ENCODE data around the gene FZD7. TPM values are rescaled to one million over a fixed set of nuclear protein-coding genes. Genes with fewer than 3 reads are reported as not detected.

The FZD7 gene
- total RNA-seq, 1 experiment from 2014 or later, result 4.8 TPM

DNA sequence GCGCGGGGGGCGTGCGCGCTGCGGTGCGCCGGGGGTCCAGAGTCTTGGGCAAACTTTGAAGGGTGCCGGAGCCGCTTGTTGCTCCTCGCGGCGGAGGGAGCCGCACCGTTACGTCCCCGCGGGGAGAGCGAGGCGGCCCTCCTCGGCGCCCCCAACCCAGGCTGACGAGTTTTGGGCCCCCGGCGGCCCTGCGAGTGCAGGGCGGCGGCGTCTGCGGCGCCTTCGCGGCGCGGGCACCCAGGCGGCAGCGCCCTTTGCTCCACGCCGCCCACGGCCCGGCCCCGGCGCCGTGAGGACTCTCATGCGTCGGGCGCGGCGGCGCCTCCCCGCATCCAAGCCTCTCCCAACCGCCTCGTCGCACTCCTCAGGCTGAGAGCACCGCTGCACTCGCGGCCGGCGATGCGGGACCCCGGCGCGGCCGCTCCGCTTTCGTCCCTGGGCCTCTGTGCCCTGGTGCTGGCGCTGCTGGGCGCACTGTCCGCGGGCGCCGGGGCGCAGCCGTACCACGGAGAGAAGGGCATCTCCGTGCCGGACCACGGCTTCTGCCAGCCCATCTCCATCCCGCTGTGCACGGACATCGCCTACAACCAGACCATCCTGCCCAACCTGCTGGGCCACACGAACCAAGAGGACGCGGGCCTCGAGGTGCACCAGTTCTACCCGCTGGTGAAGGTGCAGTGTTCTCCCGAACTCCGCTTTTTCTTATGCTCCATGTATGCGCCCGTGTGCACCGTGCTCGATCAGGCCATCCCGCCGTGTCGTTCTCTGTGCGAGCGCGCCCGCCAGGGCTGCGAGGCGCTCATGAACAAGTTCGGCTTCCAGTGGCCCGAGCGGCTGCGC lies 814 bp downstream of the FZD7 start:
- Histone ChIP-seq H3F3A (ENCODE audit: low read length, unreplicated experiment) (no peaks in the 10 kb centered on the region), H3K9me3 (ENCODE audit: low read length) (no peaks in the 10 kb centered on the region), H3K27ac (ENCODE audit: low read length) (no peak overlapping the region), H3K9me2 (replicated peaks; ENCODE audit: low read length) (no peaks in the 10 kb centered on the region), H3K27me3 (ENCODE audit: low read length) (no peaks in the 10 kb centered on the region), H3K9ac (ENCODE audit: low read length) (peak overlapping the region; percentile 48; the same call in 1 of the 2 replicates), H3K4me1 (ENCODE audit: insufficient read depth, low read length) (peaks cover 26% of the 10 kb centered on the region), H3K36me3 (ENCODE audit: low read depth, low read length) (no peaks in the 10 kb centered on the region), H3K4me3 (ENCODE audit: low read length) (peak overlapping the region; percentile 77), H4K20me1 (ENCODE audit: low read length) (no peaks in the 10 kb centered on the region), H3K79me2 (ENCODE audit: low read length) (no peaks in the 10 kb centered on the region), H3K4me2 (ENCODE audit: low read length) (peak overlapping the region; percentile 99), H2AFZ (ENCODE audit: low read length) (peak overlapping the region; percentile 85)
- ChIA-PET CTCF (no interaction called here), POLR2A (ENCODE audit: unreplicated experiment) (interaction anchor here (0.6 kb wide), 1 partner anchor 141 kb away, joined by 3 read pairs; no protein-coding TSS in a partner anchor)
- no TSS peak for BruUV-seq (replicated peaks)
- ATAC-seq (peak; percentile 13), DNase-seq (peak; percentile 29)
- intact Hi-C loops (cut with micrococcal nuclease), result no loop called here
- TF ChIP-seq CTCF (conservative IDR thresholded peaks at IDR 0.05; ENCODE audit: low read depth, low read length) (no peak), EZH2 (IDR thresholded peaks at IDR 0.05; ENCODE audit: low read length, unreplicated experiment) (no peak), EZH2phosphoT487 (IDR thresholded peaks at IDR 0.05; ENCODE audit: borderline replicate concordance, low read length) (no peak)

- Histone ChIP-seq H3K27ac (ENCODE audit: low read length) (no peak overlapping the region), H3K27me3 (ENCODE audit: low read length) (no peaks in the 10 kb centered on the region), H4K20me1 (ENCODE audit: low read length) (no peaks in the 10 kb centered on the region), H3K9ac (ENCODE audit: low read length) (no peak overlapping the region), H3K36me3 (ENCODE audit: low read depth, low read length) (no peaks in the 10 kb centered on the region), H3K9me2 (replicated peaks; ENCODE audit: low read length) (no peaks in the 10 kb centered on the region), H3K4me3 (ENCODE audit: low read length) (peak overlapping the region; percentile 77), H3K4me1 (ENCODE audit: insufficient read depth, low read length) (peaks cover 28% of the 10 kb centered on the region), H3K9me3 (ENCODE audit: low read length) (no peaks in the 10 kb centered on the region), H2AFZ (ENCODE audit: low read length) (peak overlapping the region; percentile 85; the same call in 1 of the 2 replicates), H3K79me2 (ENCODE audit: low read length) (no peaks in the 10 kb centered on the region), H3K4me2 (ENCODE audit: low read length) (peak overlapping the region; percentile 99), H3F3A (ENCODE audit: low read length, unreplicated experiment) (no peaks in the 10 kb centered on the region)
- intact Hi-C loops (cut with micrococcal nuclease), result no loop called here
- no TSS peak for BruUV-seq (replicated peaks)
- ChIA-PET CTCF (no interaction called here), POLR2A (ENCODE audit: unreplicated experiment) (no interaction called here)
- TF ChIP-seq EZH2 (IDR thresholded peaks at IDR 0.05; ENCODE audit: low read length, unreplicated experiment), result no peak
- TF ChIP-seq CTCF (conservative IDR thresholded peaks at IDR 0.05; ENCODE audit: low read depth, low read length), result no peak
- no peak for TF ChIP-seq EZH2phosphoT487 (IDR thresholded peaks at IDR 0.05; ENCODE audit: borderline replicate concordance, low read length)
- ATAC-seq (no peak), DNase-seq (no peak)
These were observed 1.7 kb downstream of the FZD7 start for GRCh38 chr2:202035089-202035940.

Data from PC-3 (cell line).